GM21576 (cell line): ENCODE results near the gene MIER2.
"Not testable (repeated sequence)": the region's sequence is repeated elsewhere in the genome, so short reads cannot be mapped to it uniquely, and the experiment has no call there.

Experiments
- ATAC-seq: cut with Tn5 transposase; IDR thresholded peaks from one replicate; pipeline ENCODE4 v1.9.1; 2021; ENCODE audit warnings: mild to moderate bottlenecking, moderate library complexity; ENCODE audit not compliant: unreplicated experiment

MIER2 gene, protein sequence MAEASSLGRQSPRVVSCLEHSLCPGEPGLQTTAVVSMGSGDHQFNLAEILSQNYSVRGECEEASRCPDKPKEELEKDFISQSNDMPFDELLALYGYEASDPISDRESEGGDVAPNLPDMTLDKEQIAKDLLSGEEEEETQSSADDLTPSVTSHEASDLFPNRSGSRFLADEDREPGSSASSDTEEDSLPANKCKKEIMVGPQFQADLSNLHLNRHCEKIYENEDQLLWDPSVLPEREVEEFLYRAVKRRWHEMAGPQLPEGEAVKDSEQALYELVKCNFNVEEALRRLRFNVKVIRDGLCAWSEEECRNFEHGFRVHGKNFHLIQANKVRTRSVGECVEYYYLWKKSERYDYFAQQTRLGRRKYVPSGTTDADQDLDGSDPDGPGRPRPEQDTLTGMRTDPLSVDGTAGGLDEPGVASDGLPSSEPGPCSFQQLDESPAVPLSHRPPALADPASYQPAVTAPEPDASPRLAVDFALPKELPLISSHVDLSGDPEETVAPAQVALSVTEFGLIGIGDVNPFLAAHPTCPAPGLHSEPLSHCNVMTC

DNA sequence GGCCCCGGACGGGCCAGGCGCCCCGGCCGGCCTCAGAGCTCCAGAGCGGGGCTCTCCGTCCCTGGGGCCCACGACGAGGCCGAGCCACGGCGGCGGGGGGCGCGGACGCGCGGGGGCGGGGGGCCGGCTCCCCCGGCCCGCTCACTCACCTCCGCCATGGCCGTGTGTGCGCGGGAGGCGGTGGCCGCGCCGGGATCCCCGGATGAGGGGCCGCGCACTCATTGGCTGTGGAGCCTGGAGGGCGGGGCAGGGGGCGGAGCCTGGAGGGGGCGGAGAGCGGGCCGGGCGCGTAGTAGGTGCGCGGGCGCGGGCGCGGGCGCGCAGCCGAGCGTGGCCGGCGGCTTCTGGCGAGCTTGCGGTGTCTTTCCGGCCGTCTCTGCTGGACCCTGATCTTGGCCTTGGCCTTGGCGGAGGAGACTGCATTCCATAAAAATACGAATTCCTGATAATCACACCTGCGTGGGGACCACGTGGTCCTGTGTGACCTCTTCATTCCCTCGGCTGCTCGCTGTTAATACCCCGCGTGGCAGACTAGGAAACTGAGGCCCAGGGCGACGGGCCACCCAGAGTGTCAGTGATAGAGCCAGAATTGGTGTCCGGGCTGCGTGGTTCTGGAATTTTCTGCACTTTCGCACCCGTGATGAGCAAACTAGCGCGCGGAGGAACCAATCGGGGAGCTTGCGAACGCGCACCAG is at the start of gene MIER2:
MIER2 (minus strand) TSS at position 172 of the 695 bp plus-strand sequence; CDS start at position 158, 14 bp downstream.
- peak; percentile 76 for ATAC-seq

GRCh38 chr19:393560-393959 is 49.0 kb upstream of the MIER2 start:
- not testable (repeated sequence) for ATAC-seq

GRCh38 chr19:392375-392970 is 47.9 kb upstream of the MIER2 start:
- ATAC-seq, result no peak

DNA sequence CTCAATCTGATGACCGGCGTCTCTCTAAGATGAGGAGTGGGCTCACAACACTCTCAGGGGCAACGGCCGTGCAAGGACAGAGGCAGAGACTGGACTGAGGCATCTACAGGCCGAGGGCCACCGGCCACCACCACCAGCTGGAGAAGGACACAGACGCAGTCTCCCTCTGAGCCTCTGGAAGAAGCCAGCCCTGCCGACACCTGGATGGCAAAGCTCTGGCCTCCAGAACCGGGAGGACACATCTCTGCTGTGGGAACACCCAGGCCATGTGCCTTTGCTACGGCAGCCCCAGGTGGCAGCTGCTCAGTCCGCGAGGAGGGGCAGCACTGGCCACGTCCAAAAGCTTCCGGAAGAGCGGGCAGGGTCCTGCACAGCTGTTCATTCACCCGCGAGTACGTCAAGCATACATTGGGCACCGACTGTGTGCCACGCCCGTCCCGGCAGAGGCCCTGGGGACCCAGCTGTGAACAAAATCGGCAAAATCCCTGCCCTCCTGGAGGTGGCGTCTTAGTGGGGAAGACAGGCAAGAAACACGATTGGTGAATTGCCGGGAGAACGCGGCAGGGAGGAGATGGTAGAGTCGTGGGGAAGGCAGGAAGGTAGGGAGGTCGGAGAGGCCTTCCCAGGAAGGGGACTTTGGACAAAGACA is 47.3 kb upstream of the MIER2 start:
- no peak for ATAC-seq

- no peak for ATAC-seq
Observed at GRCh38 chr19:391207-391557, 46.6 kb upstream of the MIER2 start.

DNA sequence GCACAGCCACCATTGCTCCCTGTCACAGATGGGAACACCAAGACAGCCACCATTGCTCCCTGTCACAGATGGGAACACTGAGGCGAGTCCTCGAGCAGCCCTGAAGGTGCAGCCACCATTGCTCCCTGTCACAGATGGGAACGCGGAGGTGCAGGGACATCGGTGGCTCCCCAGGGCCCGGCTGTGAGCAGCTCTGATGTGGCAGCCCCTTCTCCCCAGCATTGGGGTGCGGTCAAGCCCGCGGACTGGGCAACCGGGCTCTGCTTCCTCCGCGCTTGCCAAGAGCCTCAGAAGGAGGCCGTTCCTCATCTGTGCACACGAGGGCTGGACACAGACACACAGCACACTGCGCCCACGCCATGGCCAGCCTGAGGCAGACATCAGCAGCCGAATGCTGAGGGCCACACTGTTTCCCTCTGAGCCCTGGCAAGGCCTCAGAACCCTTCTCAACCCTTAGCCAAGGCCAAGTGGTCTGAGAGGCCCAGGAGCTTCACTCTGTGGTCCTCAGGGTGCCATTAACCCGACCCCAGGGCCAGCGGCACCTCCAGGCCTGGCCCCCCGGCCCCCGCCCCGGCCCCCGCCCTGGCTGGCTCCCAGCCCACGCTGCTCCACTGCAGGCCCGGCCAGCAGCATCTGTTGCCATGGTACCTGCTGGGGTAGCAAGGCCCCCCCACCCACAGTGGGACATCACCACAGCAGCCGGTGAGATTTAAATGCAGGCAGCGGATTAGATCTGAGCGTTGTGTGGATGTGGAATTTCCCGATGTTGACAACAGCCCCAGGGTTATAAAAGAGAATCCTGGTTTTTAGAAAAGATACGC is 46.0 kb upstream of the MIER2 start:
- no peak for ATAC-seq

- no peak for ATAC-seq
Observed at GRCh38 chr19:389935-390289, 45.3 kb upstream of the MIER2 start.

- ATAC-seq, result no peak
Observed at GRCh38 chr19:389255-389934, 44.8 kb upstream of the MIER2 start.

GRCh38 chr19:388691-389090 is 44.1 kb upstream of the MIER2 start:
- ATAC-seq, result no peak

DNA sequence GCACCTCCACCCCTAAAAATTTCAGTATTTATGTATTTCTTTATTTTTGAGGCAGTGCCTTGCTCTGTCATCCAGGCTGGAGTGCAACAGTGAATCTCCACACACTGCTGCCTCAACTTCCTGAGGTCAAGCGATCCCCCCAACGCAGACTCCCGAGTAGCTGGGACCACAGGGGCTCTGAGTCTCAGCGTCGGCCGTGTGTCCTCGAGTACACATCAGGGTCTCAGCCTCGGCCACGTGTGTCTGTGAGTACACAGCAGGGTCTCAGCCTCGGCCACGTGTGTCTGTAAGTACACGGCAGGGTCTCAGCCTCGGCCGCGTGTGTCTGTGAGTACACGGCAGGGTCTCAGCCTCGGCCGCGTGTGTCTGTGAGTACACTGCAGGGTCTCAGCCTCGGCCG is 43.2 kb upstream of the MIER2 start:
- no peak for ATAC-seq

- not testable (repeated sequence) for ATAC-seq
Observed at GRCh38 chr19:386632-387301, 42.2 kb upstream of the MIER2 start.

DNA sequence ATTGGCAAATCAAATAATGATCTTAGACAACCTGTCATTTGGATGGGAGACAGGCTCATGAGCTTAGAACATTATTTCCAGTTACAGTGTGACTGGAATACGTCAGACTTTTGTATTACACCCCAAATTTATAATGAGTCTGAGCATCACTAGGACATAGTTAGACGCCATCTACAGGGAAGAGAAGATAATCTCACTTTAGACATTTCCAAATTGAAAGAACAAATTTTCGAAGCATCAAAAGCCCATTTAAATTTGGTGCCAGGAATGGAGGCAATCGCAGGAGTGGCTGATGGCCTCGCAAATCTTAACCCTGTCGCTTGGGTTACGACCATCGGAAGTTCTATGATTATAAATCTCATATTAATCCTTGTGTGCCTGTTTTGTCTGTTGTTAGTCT is 41.6 kb upstream of the MIER2 start:
- not testable (repeated sequence) for ATAC-seq

GRCh38 chr19:384799-385169 is 40.2 kb upstream of the MIER2 start:
- ATAC-seq, result no peak

DNA sequence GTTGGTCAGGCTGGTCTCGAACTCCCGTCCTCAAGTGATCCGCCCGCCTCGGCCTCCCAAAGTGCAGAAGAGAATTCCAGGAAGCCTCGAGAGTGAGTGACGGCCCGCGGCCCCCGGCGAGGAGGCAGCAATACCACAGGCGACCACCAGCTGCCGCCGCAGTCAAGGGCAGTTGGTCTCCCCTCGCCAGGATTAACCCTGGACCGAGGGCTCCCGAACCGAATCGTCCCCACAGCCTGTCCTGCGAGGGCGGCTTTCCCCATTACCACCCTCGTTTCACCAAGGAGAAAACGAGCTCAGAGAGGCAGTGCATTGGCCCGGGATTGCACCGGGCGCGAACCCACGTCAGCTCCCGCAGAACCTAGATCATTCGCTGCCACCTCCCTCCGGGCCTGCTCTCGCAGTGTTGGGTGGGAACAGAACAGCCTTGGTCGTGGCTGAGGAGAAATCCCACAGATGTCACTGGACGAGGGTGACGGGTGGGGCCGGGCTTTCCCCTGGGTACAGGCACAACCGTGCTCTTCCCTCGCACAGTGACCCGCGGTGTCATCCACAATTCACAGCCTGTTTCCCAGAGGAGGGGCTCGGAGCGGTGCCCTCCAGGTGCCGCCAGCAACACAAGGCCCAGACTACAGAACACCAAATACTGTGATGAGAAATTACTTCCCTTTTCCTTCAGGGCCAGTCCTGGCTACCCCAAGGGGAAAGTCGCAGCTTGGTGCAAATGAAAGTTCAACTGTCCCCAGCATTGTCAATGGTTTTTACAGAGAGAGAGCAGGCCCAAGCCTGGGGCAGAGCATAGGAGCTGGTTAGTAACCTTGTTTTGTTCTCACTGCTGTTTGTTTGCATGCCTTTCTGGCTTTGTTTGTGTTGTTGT is 39.6 kb upstream of the MIER2 start:
- ATAC-seq, result no peak

DNA sequence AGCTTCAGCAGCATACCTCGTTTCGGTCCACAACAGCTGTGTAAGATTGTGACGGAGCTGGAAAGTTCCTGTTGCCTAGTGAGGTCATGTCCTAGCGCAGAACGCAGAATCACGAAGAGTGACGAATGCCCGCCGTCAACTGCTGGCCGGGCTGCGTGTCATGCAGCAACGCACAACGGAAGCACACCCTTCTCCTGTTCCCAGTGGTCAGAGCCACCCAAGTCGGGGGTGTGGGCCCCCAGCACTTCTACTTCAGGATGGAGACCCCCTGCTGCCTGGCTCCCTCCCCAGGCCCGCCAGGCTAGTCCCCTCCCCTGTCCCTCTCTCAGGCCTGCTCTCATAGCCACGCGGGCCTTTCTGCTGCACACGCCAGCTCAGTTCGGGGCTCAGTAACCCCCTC is 38.4 kb upstream of the MIER2 start:
- no peak for ATAC-seq

- ATAC-seq, result not testable (repeated sequence)
Observed at GRCh38 chr19:382578-382977, 38.0 kb upstream of the MIER2 start.

GRCh38 chr19:381901-382300 is 37.3 kb upstream of the MIER2 start:
- not testable (repeated sequence) for ATAC-seq

DNA sequence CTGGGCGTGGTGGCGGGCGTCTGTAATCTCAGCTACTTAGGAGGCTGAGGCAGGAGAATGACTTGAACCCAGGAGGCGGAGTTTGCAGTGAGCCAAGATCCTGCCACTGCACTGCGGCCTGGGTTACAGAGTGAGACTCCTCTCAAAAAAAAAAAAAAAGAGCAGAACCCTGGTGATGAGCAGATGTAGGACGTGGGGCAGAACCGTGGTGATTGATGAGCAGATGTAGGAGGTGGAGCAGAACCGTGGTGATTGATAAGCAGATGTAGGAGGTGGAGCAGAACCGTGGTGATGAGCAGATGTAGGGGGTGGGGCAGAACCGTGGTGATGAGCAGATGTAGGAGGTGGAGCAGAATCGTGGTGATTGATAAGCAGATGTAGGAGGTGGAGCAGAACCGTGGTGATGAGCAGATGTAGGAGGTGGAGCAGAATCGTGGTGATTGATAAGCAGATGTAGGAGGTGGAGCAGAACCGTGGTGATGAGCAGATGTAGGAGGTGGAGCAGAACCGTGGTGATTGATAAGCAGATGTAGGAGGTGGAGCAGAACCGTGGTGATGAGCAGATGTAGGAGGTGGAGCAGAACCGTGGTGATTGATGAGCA is 36.1 kb upstream of the MIER2 start:
- ATAC-seq, result not testable (repeated sequence)
